OCI-LY7 (cell line): ENCODE results near the gene SNAPC4. TPM values are rescaled to one million over a fixed set of nuclear protein-coding genes. Genes with fewer than 3 reads are reported as not detected.
A peak's percentile ranks its signal among the peaks of the same experiment; 100 is the strongest.

Source experiments
- BruUV-seq: library from RNA; stranded (reverse); fragments of 400-500 nt; replicated peaks from 2 replicates; lab custom pipeline; 2021; lab: Mats Ljungman, UMichigan
- CTCF ChIA-PET: fragments of 300-600 bp; sonication (Branson Sonifier 250); formaldehyde crosslinking; loops from one replicate; lab custom pipeline; 2022; ENCODE audit warnings: antibody characterized with exemption; ENCODE audit not compliant: unreplicated experiment; lab: Charles Lee
- POLR2A ChIA-PET: fragments of 300-600 bp; sonication (Branson Sonifier 250); formaldehyde crosslinking; loops from one replicate; lab custom pipeline; 2022; ENCODE audit warnings: antibody characterized with exemption; lab: Charles Lee
- DNase-seq: peaks from one replicate; pipeline ENCODE4 v3.0.0-alpha.2; 2015; ENCODE audit warnings: low spot score
- H2AFZ ChIP-seq: fragments of 200-600 bp; sonication (generic), shearing (Covaris generic); 2 replicates; pipeline ENCODE4 v1.6.1; 2014; ENCODE audit warnings: mild to moderate bottlenecking, antibody characterized with exemption, low read length, moderate library complexity
- H3K27ac ChIP-seq: fragments of 200-600 bp; sonication (generic); 2 replicates; pipeline ENCODE4 v1.5.1; 2014; ENCODE audit warnings: mixed run types, low read depth, mild to moderate bottlenecking, moderate library complexity, low read length, inconsistent platforms; ENCODE audit not compliant: poor library complexity, severe bottlenecking
- H3K36me3 ChIP-seq: fragments of 200-600 bp; sonication (generic); 2 replicates; pipeline ENCODE4 v1.6.1; 2014; ENCODE audit warnings: mild to moderate bottlenecking, antibody characterized with exemption, low read length, moderate library complexity, mixed read lengths; ENCODE audit not compliant: insufficient read depth
- H3K4me1 ChIP-seq: fragments of 200-600 bp; sonication (generic); 2 replicates; pipeline ENCODE4 v1.5.1; 2014; ENCODE audit warnings: mild to moderate bottlenecking, low read length; ENCODE audit not compliant: insufficient read depth, poor library complexity, severe bottlenecking
- H3K4me2 ChIP-seq: fragments of 200-600 bp; sonication (generic); 2 replicates; pipeline ENCODE4 v1.6.1; 2014; ENCODE audit warnings: mild to moderate bottlenecking, low read length
- H3K4me3 ChIP-seq: fragments of 200-600 bp; sonication (generic); 2 replicates; pipeline ENCODE4 v1.5.1; 2014; ENCODE audit warnings: mild to moderate bottlenecking, low read depth, low read length; ENCODE audit not compliant: poor library complexity, severe bottlenecking
- H3K79me2 ChIP-seq: fragments of 200-600 bp; sonication (generic); 2 replicates; pipeline ENCODE4 v1.6.1; 2016; ENCODE audit warnings: low read depth, mild to moderate bottlenecking, low read length, moderate library complexity, mixed read lengths; ENCODE audit not compliant: insufficient read depth
- H3K9me2 ChIP-seq: fragments of 200-600 bp; sonication (generic); 2 replicates; pipeline ENCODE4 v1.6.1; 2016; ENCODE audit warnings: mild to moderate bottlenecking, low read length, mixed read lengths; ENCODE audit not compliant: insufficient read depth
- H3K9me3 ChIP-seq: fragments of 200-600 bp; sonication (generic); 2 replicates; pipeline ENCODE4 v1.6.1; 2014; ENCODE audit warnings: mild to moderate bottlenecking, mixed run types, low read length, mixed read lengths
- H4K20me1 ChIP-seq: fragments of 200-600 bp; sonication (generic); 2 replicates; pipeline ENCODE4 v1.6.1; 2014; ENCODE audit warnings: mild to moderate bottlenecking, antibody characterized with exemption, low read length, moderate library complexity, mixed read lengths; ENCODE audit not compliant: insufficient read depth
- EZH2phosphoT487 ChIP-seq: fragments of 200-600 bp; sonication (generic); IDR thresholded peaks from 2 replicates; pipeline ENCODE4 v1.6.1; 2018; ENCODE audit warnings: low read depth, borderline replicate concordance, mild to moderate bottlenecking, mixed run types, antibody characterized with exemption, low read length, moderate library complexity, mixed read lengths
- intact Hi-C: fragments of 100-400 bp; cut with micrococcal nuclease; formaldehyde crosslinking; loops from one replicate; pipeline ENCODE4 v1.10.0; 2022; ENCODE audit not compliant: unreplicated experiment
- total RNA-seq, 2 experiments: library from RNA; depleted of rRNA in 1 of 2; stranded (reverse); fragments of >200 nt in 1 of 2; shearing (Covaris generic) in 1 of 2; gene quantifications; 2 replicates each; pipeline ENCODE4 v1.2.3, GENCODE V29; 2014 to 2022
- TF ChIP-seq, protein P1 (sequence below): fragments of 200-600 bp; sonication (generic); conservative IDR thresholded peaks from 2 replicates; pipeline ENCODE4 v1.5.1; 2014; ENCODE audit warnings: mild to moderate bottlenecking, antibody characterized with exemption, low read length, moderate library complexity, mixed read lengths

SNAPC4 gene
- total RNA-seq, 2 experiments from 2014 or later = 13.4 to 16.8 TPM

- H3K4me2 ChIP-seq = peak overlapping the region; percentile 91
- H2AFZ ChIP-seq = no peak overlapping the region
- no peaks in the 10 kb centered on the region for H3K9me3 ChIP-seq
- no peak overlapping the region for H3K27ac ChIP-seq
- BruUV-seq = no TSS peak
- intact Hi-C loops = loop anchor here (2.0 kb wide), 1 partner anchor 45 kb away; the partner anchor contains the start of gene SEC16A
- H3K9me2 ChIP-seq = no peaks in the 10 kb centered on the region
- CTCF ChIA-PET = no interaction called here
- peaks cover 23% of the 10 kb centered on the region for H3K4me1 ChIP-seq
- TF ChIP-seq, protein P1, sequence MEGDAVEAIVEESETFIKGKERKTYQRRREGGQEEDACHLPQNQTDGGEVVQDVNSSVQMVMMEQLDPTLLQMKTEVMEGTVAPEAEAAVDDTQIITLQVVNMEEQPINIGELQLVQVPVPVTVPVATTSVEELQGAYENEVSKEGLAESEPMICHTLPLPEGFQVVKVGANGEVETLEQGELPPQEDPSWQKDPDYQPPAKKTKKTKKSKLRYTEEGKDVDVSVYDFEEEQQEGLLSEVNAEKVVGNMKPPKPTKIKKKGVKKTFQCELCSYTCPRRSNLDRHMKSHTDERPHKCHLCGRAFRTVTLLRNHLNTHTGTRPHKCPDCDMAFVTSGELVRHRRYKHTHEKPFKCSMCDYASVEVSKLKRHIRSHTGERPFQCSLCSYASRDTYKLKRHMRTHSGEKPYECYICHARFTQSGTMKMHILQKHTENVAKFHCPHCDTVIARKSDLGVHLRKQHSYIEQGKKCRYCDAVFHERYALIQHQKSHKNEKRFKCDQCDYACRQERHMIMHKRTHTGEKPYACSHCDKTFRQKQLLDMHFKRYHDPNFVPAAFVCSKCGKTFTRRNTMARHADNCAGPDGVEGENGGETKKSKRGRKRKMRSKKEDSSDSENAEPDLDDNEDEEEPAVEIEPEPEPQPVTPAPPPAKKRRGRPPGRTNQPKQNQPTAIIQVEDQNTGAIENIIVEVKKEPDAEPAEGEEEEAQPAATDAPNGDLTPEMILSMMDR = no peak
- TF ChIP-seq EZH2phosphoT487 = no peak
- POLR2A ChIA-PET = interaction anchor here (0.5 kb wide), 1 partner anchor 471 kb away, joined by 3 read pairs; no protein-coding TSS in a partner anchor
- peaks cover 8% of the 10 kb centered on the region for H4K20me1 ChIP-seq
- H3K36me3 ChIP-seq = peaks cover 39% of the 10 kb centered on the region; the same call in 1 of the 2 replicates
- H3K79me2 ChIP-seq = peaks cover 25% of the 10 kb centered on the region; the same call in 1 of the 2 replicates
- peak overlapping the region; percentile 87 for H3K4me3 ChIP-seq
- no peak for DNase-seq
These were observed 38.0 kb upstream of the SNAPC4 start for GRCh38 chr9:136437839-136438547.

GRCh38 chr9:136437430-136437829 lies 37.5 kb upstream of the SNAPC4 start:
- no peak overlapping the region for H2AFZ ChIP-seq
- H3K9me2 ChIP-seq = no peaks in the 10 kb centered on the region
- intact Hi-C loops = no loop called here
- POLR2A ChIA-PET = interaction anchor here (0.5 kb wide), 1 partner anchor 471 kb away, joined by 3 read pairs; no protein-coding TSS in a partner anchor
- H3K9me3 ChIP-seq = no peaks in the 10 kb centered on the region
- H3K4me2 ChIP-seq = peak overlapping the region; percentile 91
- H3K27ac ChIP-seq = no peak overlapping the region
- DNase-seq = no peak
- H3K79me2 ChIP-seq = peaks cover 25% of the 10 kb centered on the region; the same call in 1 of the 2 replicates
- CTCF ChIA-PET = no interaction called here
- H4K20me1 ChIP-seq = peaks cover 8% of the 10 kb centered on the region
- no peak for TF ChIP-seq EZH2phosphoT487
- TF ChIP-seq, protein P1 = no peak
- H3K4me1 ChIP-seq = peaks cover 23% of the 10 kb centered on the region
- peaks cover 37% of the 10 kb centered on the region; the same call in 1 of the 2 replicates for H3K36me3 ChIP-seq
- BruUV-seq = no TSS peak
- H3K4me3 ChIP-seq = peak overlapping the region; percentile 87
